Measurements from ENCODE around the gene OTULINL.

GRCh38 chr5:14577079-14577725 lies 4.4 kb upstream of the OTULINL start:
- no peak for TF ChIP-seq CTCF (conservative IDR thresholded peaks at IDR 0.05 in 1 of 2, IDR thresholded peaks at IDR 0.05 in 1 of 2; ENCODE audit: low read depth in 1 of 2, low read length in 2 of 2)
- no peak for TF ChIP-seq EZH2 (IDR thresholded peaks at IDR 0.05; ENCODE audit: low read length, missing control alignments)

All from fibroblast of lung (primary cell).